NCI-H524 treated with DMSO at 0.1 percent for 48 hours (cell line): Measurements from ENCODE around the gene ROCK2.
"Not testable (repeated sequence)": the region's sequence is repeated elsewhere in the genome, so short reads cannot be mapped to it uniquely, and the experiment has no call there.

Experiments
- DNase-seq: peaks from one replicate; lab custom pipeline; 2025; lab: John Stamatoyannopoulos, UW

The ROCK2 gene

GRCh38 chr2:11264818-11265217, 79.6 kb downstream of the ROCK2 start:
- no peak for DNase-seq

- no peak for DNase-seq
Observed at GRCh38 chr2:11264007-11264406, 80.4 kb downstream of the ROCK2 start.

GRCh38 chr2:11263177-11263576, 81.3 kb downstream of the ROCK2 start:
- no peak for DNase-seq

DNA sequence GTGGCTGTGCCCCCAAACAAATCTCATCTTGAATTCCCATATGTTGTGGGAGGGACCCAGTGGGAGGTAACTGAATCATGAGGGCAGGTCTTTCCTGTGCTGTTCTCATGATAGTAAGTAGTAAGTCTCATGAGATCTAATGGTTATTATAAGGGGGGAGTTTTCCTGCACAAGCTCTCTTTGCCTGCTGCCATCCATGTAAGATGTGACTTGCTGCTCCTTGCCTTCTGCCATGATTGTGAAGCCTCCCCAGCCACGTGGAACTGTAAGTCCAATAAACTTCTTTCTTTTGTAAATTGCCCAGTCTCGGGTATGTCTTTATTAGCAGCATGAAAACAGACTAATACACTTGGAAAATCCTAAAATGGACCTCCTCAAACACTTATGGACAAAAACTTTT, 82.0 kb downstream of the ROCK2 start:
- not testable (repeated sequence) for DNase-seq

DNA sequence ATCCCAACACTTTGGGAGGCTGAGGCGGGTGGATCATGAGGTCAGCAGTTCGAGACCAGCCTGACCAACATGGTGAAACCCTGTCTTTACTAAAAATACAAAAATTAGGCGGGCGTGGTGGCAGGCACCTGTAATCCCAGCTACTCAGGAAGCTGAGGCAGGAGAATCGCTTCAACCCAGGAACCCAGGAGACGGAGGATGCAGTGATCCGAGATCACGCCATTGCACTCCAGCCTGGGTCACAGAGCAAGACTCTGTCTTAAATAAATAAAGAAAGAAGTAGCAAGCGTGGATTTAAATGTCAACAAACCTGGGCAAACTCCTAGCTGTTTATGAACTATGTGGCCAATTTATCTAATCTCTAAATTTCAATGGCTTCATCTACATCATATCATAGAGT, 82.9 kb downstream of the ROCK2 start:
- not testable (repeated sequence) for DNase-seq

DNA sequence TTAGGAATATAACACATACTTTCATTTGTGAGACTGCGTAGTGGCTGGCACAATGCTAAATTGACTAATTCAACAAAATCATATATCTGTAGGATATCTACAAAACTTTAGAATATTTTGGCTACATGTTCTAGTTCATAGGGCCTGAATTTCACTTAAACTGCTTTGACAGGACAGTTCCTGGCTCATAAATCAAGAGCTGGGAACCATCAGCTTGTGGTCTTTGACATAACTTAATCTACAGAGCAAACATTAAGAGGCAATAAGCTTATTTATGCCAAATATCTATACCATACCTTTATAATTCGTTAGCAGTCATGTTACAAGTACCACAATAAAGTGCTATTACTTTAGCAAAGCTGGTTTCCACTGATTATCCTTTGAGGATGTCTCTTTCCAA, 83.5 kb downstream of the ROCK2 start:
- DNase-seq, result no peak

- DNase-seq, result no peak
Observed at GRCh38 chr2:11257964-11258363, 86.5 kb downstream of the ROCK2 start.

DNA sequence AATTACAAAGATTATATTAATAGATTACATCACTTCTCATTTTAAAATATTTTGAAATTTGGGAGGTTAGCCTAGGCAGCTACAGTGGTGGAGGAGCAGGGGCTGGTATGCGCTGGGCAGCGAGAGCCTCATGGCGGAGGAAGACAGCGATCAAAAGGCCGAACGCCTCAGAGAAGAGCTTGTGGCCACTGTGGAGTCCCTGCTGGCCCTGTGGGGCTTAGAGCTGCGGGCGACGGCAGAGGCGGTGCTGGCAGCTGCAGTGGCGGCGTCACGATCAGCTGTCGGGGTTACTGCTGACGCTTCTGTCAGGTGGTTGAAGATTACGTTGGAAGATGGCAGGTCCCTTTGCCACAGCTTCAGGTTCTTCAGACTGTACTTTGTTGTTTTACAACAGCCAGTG, 87.4 kb downstream of the ROCK2 start:
- DNase-seq, result no peak

DNA sequence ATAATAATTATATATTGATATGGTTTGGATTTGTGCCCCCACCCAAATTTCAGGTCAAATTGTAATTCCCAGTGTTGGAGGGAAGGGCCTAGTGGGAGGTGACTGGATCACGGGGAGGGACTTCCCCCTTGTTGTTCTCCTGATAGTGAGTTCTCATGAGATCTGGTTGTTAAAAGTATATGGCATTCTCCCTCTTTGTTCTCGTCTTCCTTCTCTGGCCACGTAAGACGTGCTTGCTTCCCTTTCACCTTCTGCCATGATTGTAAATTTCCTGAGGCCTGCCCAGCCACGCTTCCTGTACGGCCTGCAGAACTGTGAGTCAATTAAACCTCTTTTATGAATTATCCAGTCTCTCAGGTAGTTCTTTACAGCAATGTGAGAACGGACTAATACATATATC, 88.3 kb downstream of the ROCK2 start:
- DNase-seq, result no peak

- DNase-seq, result no peak
Observed at GRCh38 chr2:11254100-11254536, 90.3 kb downstream of the ROCK2 start.

GRCh38 chr2:11252458-11252857, 92.0 kb downstream of the ROCK2 start:
- DNase-seq, result not testable (repeated sequence)

GRCh38 chr2:11250400-11251196, 93.8 kb downstream of the ROCK2 start:
- no peak for DNase-seq

- DNase-seq, result no peak
Observed at GRCh38 chr2:11245322-11245721, 99.1 kb downstream of the ROCK2 start.

DNA sequence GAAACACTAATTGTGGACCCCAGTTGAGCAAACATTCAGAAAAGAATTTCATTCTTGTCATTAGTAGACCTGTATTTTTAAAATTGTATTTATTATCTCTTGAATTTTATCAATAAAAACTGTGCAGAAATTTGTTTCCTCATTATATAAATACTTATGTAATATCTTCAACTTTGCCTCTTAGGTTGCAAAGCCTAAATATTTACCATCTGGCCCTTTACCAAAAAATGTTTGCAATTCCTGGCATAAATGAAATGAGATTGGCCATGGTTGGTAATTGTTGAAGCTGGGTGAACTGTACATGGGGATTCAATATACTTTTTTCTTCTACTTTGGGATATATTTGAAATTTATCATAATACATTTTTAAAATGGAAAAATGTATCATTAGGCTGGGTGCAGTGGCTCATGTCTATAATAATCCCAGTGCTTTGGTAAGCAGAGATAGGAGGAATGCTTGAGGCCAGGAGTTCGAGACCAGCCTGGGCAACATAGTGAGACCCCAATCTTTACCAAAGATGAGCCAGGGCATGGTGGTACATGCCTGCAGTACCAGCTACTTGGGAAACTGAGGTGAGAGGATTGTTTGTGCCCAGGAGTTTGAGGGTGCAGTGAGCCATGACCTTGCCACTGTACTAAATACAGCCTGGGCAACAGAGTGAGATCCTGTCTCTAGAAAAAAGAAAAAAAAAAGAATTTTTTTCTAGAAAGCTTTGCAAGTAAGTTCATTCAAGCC, 100.2 kb downstream of the ROCK2 start:
- no peak for DNase-seq

DNA sequence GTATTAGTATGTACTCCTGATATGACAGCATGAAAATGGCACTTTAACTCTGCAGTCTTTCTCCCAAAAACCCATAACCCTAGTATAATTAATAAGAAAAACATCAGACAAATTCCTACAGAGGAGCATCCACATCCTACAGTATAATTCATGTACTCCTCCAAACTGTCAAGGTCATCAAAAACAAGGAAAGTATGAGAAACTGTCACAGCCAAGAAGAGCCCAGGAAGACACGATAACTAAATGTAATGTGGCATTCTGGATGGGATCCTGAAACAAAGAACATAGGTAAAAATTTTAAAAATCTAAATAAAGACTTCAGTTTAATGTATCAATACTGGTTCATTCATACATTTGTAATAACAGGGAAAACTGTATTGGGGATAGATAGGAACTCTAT, 100.9 kb downstream of the ROCK2 start:
- DNase-seq, result no peak

DNA sequence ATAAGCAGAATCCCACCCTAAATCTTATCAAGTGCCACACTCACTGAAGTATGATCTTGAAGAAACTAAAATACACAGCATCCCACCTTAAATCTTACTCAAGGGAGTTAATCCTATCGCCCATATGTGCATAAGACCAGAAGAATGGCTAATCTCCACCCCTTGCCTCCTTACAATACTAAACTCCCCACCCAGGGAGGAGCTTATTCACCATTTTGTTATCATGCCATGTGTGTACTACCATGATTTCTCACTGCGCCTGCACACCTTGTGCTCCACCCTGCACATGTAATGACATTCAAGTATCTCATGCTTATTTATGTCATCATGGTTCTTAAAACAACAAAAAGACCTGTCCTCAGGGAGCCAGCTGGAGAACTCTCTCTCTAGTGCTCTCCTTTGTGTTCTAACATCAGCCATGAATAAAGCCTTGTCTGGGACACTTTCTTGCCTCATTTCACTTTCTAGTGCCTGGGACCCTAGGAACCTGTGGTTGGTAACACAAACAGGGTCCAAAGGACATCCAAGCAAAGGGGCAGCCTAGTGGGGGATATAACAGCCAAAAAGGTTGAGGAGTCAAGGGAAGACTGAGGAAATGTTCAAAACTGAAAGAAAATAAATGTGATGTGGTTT, 101.8 kb downstream of the ROCK2 start:
- peak; percentile 74 for DNase-seq

DNA sequence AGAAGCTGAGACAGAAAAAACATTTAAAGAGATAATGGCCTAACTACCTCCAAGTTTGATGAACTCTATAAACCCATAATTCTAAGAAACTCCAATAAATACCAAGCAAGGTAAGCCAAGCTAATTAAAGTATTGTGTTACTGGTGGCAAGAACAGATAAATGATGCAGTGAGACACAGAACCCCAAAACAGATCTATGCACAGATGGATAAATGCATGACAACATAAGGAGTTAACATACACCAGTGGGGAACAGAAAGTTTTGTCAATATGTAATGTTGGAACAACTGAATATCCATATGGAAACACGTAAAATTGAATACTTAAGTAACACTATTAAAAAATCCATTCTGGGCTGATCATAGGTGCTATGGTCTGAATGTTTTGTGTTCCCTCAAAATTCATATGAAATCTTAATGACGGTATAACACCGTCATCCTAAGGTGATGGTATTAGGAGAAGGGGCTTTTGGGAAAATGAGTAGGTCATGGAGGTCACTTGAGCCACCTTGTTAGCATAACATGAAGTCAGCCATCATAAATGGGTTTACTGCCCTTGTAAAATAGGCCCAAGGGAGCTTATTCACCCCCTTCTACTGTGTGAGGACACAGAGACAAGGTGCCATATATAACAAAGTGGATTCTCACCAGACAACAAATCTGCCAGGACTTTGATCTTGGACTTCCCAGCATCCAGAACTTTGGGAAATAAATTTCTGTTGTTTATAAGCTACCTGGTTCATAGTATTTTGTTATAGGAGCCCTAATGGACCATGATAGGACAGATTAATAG, 102.8 kb downstream of the ROCK2 start:
- DNase-seq, result no peak

GRCh38 chr2:11239666-11240462, 104.6 kb downstream of the ROCK2 start:
- DNase-seq, result no peak

- no peak for DNase-seq
Observed at GRCh38 chr2:11239147-11239546, 105.3 kb downstream of the ROCK2 start.

GRCh38 chr2:11237122-11237521, 107.3 kb downstream of the ROCK2 start:
- no peak for DNase-seq

DNA sequence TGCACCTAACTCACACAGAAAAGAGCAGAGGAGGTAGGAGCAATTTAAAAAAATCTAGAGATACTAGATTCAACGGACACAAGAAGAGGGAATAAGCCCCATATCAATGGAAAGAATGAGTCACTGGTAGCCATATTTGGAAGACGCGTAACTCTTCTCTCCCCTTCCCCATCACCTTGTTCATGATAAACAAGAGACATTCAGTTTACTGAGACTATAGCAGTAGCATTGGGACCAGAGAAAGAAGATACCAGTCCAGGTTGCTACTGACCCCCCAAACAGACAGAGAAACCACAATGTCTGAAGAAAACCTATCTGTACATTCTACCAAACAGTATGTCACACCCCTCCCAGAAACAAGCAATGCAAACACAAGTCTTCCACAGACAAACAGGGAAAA, 108.1 kb downstream of the ROCK2 start:
- no peak for DNase-seq
